ENCODE measurements around the gene C11orf71. TPM values are rescaled to one million over a fixed set of nuclear protein-coding genes. Genes with fewer than 3 reads are reported as not detected.
A peak's percentile ranks its signal among the peaks of the same experiment; 100 is the strongest.

The C11orf71 gene
- total RNA-seq, 1 experiment from 2014 or later: 4.3 TPM

- peak within 1 kb of the TSS; percentile 82 for H3K9ac ChIP-seq (ENCODE audit: low read length)
- H3K36me3 ChIP-seq (ENCODE audit: control insufficient read depth in 1 of 2, insufficient read depth in 2 of 2, low read length in 2 of 2): peaks cover 4 to 10% of the 10 kb centered on the region in 2 experiments; a peak in 2 of 4 replicates
- no peaks in the 10 kb centered on the region for H4K20me1 ChIP-seq (ENCODE audit: insufficient read depth)
- peak within 1 kb of the TSS; percentile 81 to 95 for H3K4me3 ChIP-seq (replicated peaks in 1 of 2; ENCODE audit: low read depth in 1 of 2, low read length in 2 of 2)
- peak within 1 kb of the TSS; percentile 88 for H3K4me2 ChIP-seq (ENCODE audit: low read length)
- H2AFZ ChIP-seq (ENCODE audit: low read depth, low read length, poor library complexity, severe bottlenecking): peak within 1 kb of the TSS; percentile 79
- no peaks in the 10 kb centered on the region for H3K9me2 ChIP-seq (ENCODE audit: insufficient read depth)
- ChIA-PET CTCF (no interaction called here), RAD21 (ENCODE audit: low non-redundant PET in 1 of 2, low total read pairs in 2 of 2, uncharacterized antibody in 2 of 2, unreplicated experiment in 2 of 2) (no interaction called here), POLR2A (interaction anchor here (1.2 kb wide), 1 partner anchor 9 kb away, joined by 4 read pairs; no protein-coding TSS in a partner anchor)
- BruUV-seq (replicated peaks): no TSS peak
- ATAC-seq: peak; percentile 96
- H3K27ac ChIP-seq (ENCODE audit: low read depth, low read length): peak within 1 kb of the TSS; percentile 64
- peaks cover 52% of the 10 kb centered on the region for H3K79me2 ChIP-seq (ENCODE audit: insufficient read depth, low read length)
- H3K4me1 ChIP-seq (ENCODE audit: control insufficient read depth in 1 of 2, insufficient read depth in 2 of 2, low read length in 2 of 2): peaks cover 5 to 19% of the 10 kb centered on the region in 2 experiments; a peak in 3 of 4 replicates
- H3K27me3 ChIP-seq (ENCODE audit: insufficient read depth, low read length): no peaks in the 10 kb centered on the region
- intact Hi-C loops (cut with micrococcal nuclease): loop anchor here (1.0 kb wide), 1 partner anchor 39 kb away; the partner anchor contains the start of genes C11orf71 and RBM7
- peak; percentile 89 for DNase-seq (ENCODE audit: low read depth, low spot score)
- TF ChIP-seq POLR2A (IDR thresholded peaks at IDR 0.05; ENCODE audit: borderline replicate concordance, extremely low read depth, insufficient read depth, insufficient read length): peak; percentile 56
- peak in 1 of 3 experiments; percentile 32; a peak in 1 of 6 replicates for TF ChIP-seq CTCF (IDR thresholded peaks at IDR 0.05 in 2 of 3, conservative IDR thresholded peaks at IDR 0.05 in 1 of 3; ENCODE audit: borderline replicate concordance in 1 of 3, insufficient read depth in 1 of 3, low read depth in 2 of 3, low read length in 2 of 3)
- TF ChIP-seq TCF7L2 (IDR thresholded peaks at IDR 0.05; ENCODE audit: borderline replicate concordance, extremely low read depth, insufficient read depth, insufficient read length): no peak
- TF ChIP-seq RAD21 (IDR thresholded peaks at IDR 0.05; ENCODE audit: low read depth): peak; percentile 29
- TF ChIP-seq MAX (IDR thresholded peaks at IDR 0.05): peak; percentile 98
- no peak for TF ChIP-seq ZFX (IDR thresholded peaks at IDR 0.05)
- TF ChIP-seq SIN3A (IDR thresholded peaks at IDR 0.05; ENCODE audit: low read depth): peak; percentile 26
- TF ChIP-seq YY1 (IDR thresholded peaks at IDR 0.05; ENCODE audit: extremely low read depth, insufficient replicate concordance, low read depth, low read length): peak; percentile 62
- TF ChIP-seq SP1 (IDR thresholded peaks at IDR 0.05; ENCODE audit: low read depth): peak; percentile 35
- TF ChIP-seq POLR2AphosphoS5 (IDR thresholded peaks at IDR 0.05; ENCODE audit: low read depth, low read length): peak; percentile 80
- no peak for TF ChIP-seq ELF1 (IDR thresholded peaks at IDR 0.05; ENCODE audit: borderline replicate concordance, low read depth)
- peak; percentile 20; the same call in 1 of the 2 replicates for TF ChIP-seq CBX3 (IDR thresholded peaks at IDR 0.05; ENCODE audit: low read depth)
- TF ChIP-seq CEBPB (IDR thresholded peaks at IDR 0.05; ENCODE audit: low read depth): no peak
- no peak for TF ChIP-seq JUND (IDR thresholded peaks at IDR 0.05)
- no peaks in the 10 kb centered on the region for H3K9me3 ChIP-seq (ENCODE audit: control insufficient read depth in 1 of 2, insufficient read depth in 1 of 2, low read depth in 1 of 2, low read length in 2 of 2)
These were observed 39.2 kb upstream of the C11orf71 start, which contains the start of gene REXO2 for GRCh38 chr11:114439229-114440120. TSS of gene REXO2 (plus strand) at chr11:114439467. CDS start at chr11:114439529, 62 bp downstream.

Data from HCT116 (cell line).